ENCODE results near the gene TTC21B.

The TTC21B gene

GRCh38 chr2:165827016-165827920 is 126.3 kb downstream of the TTC21B start:
- no peaks in the 10 kb centered on the region for H4K20me1 ChIP-seq (ENCODE audit: insufficient read depth, low read length)
- no peak overlapping the region for H3K4me2 ChIP-seq (ENCODE audit: insufficient read depth, low read length)
- H3K9ac ChIP-seq (ENCODE audit: low read depth, low read length), result no peak overlapping the region
- H3K79me2 ChIP-seq (ENCODE audit: insufficient read depth, low read length), result no peaks in the 10 kb centered on the region
- H3K9me3 ChIP-seq (ENCODE audit: insufficient read depth, low read length, severe bottlenecking), result no peaks in the 10 kb centered on the region
- H3K36me3 ChIP-seq (ENCODE audit: insufficient read depth, low read length), result no peaks in the 10 kb centered on the region
- no peaks in the 10 kb centered on the region for H3K4me1 ChIP-seq (ENCODE audit: insufficient read depth, low read length)
- no peaks in the 10 kb centered on the region for H3K27me3 ChIP-seq (ENCODE audit: insufficient read depth, low read length, poor library complexity)
- H3K4me3 ChIP-seq (ENCODE audit: low read depth in 1 of 2, low read length in 2 of 2), result no peak overlapping the region
- H3K27ac ChIP-seq (ENCODE audit: low read length), result no peak overlapping the region
- no peak for DNase-seq
- no peak overlapping the region for H2AFZ ChIP-seq (ENCODE audit: low read depth, low read length)
- no peak for TF ChIP-seq CTCF (IDR thresholded peaks at IDR 0.05; ENCODE audit: borderline replicate concordance, extremely low read depth, low read length, poor library complexity, severe bottlenecking)
- no peak for TF ChIP-seq EZH2 (IDR thresholded peaks at IDR 0.05; ENCODE audit: borderline replicate concordance, low read depth, low read length, severe bottlenecking)
- ATAC-seq (ENCODE audit: insufficient read depth, low read depth), result no peak

- Histone ChIP-seq H2AFZ (ENCODE audit: low read depth, low read length) (no peak overlapping the region), H3K27ac (ENCODE audit: low read length) (no peak overlapping the region), H3K9ac (ENCODE audit: low read depth, low read length) (no peak overlapping the region), H3K36me3 (ENCODE audit: insufficient read depth, low read length) (no peaks in the 10 kb centered on the region), H3K4me3 (ENCODE audit: low read depth in 1 of 2, low read length in 2 of 2) (no peak overlapping the region), H4K20me1 (ENCODE audit: insufficient read depth, low read length) (no peaks in the 10 kb centered on the region), H3K9me3 (ENCODE audit: insufficient read depth, low read length, severe bottlenecking) (no peaks in the 10 kb centered on the region), H3K79me2 (ENCODE audit: insufficient read depth, low read length) (no peaks in the 10 kb centered on the region), H3K4me2 (ENCODE audit: insufficient read depth, low read length) (no peak overlapping the region), H3K27me3 (ENCODE audit: insufficient read depth, low read length, poor library complexity) (no peaks in the 10 kb centered on the region), H3K4me1 (ENCODE audit: insufficient read depth, low read length) (no peaks in the 10 kb centered on the region)
- no peak for DNase-seq
- TF ChIP-seq EZH2 (IDR thresholded peaks at IDR 0.05; ENCODE audit: borderline replicate concordance, low read depth, low read length, severe bottlenecking) (no peak), CTCF (IDR thresholded peaks at IDR 0.05; ENCODE audit: borderline replicate concordance, extremely low read depth, low read length, poor library complexity, severe bottlenecking) (no peak)
- no peak for ATAC-seq (ENCODE audit: insufficient read depth, low read depth)
Observed at GRCh38 chr2:165825041-165825440, 128.5 kb downstream of the TTC21B start.
